Left lobe of liver (tissue), 2 donors: Measurements from ENCODE around the gene LAYN. TPM values are rescaled to one million over a fixed set of nuclear protein-coding genes. Genes with fewer than 3 reads are reported as not detected.

Experiments
- ATAC-seq: fragments of 200-7000 bp; cut with Tn5 transposase; one replicate; pipeline ENCODE4 v1.9.1; 2020; ENCODE audit warnings: mild to moderate bottlenecking, moderate library complexity
- DNase-seq: peaks from one replicate; pipeline ENCODE4 v3.0.0-alpha.2; 2020; ENCODE audit warnings: low spot score
- total RNA-seq: library from RNA; stranded (reverse); gene quantifications from one replicate; pipeline ENCODE4 v1.2.1, GENCODE V29; 2021
- donor health status: DM: no; HTN: no; CAD: no; lungs with moderate emphysema.
- donor health status: DM: no; HTN: yes; CAD: no.

LAYN gene
- total RNA-seq, 1 donor from 2014 or later = 0.73 TPM

GRCh38 chr11:111560800-111561199 is 20.3 kb downstream of the LAYN start:
- ATAC-seq (no peak), DNase-seq (no peak)

GRCh38 chr11:111561306-111561705 is 20.8 kb downstream of the LAYN start:
- no peak for DNase-seq
- ATAC-seq = no peak

GRCh38 chr11:111561791-111562325 is 21.3 kb downstream of the LAYN start:
- no peak for ATAC-seq
- DNase-seq = no peak

- DNase-seq = no peak
- no peak for ATAC-seq
These were observed 22.3 kb downstream of the LAYN start for GRCh38 chr11:111562692-111563389.

- DNase-seq (peak; percentile 74), ATAC-seq (peak; percentile 94)
These were observed 24.7 kb downstream of the LAYN start for GRCh38 chr11:111565114-111565720.

GRCh38 chr11:111566324-111566723 is 25.8 kb downstream of the LAYN start:
- ATAC-seq = no peak
- no peak for DNase-seq

GRCh38 chr11:111569476-111569875 is 29.0 kb downstream of the LAYN start:
- DNase-seq (no peak), ATAC-seq (no peak)

GRCh38 chr11:111570796-111571195 is 30.3 kb downstream of the LAYN start:
- no peak for DNase-seq

GRCh38 chr11:111571829-111572501 is 31.4 kb downstream of the LAYN start:
- ATAC-seq = peak; percentile 8
- DNase-seq = no peak

More at GRCh38 chr11:111570796-111571195, 30.3 kb downstream of the LAYN start:
- ATAC-seq = no peak

- DNase-seq (no peak), ATAC-seq (no peak)
These were observed 32.1 kb downstream of the LAYN start for GRCh38 chr11:111572581-111572980.

GRCh38 chr11:111573821-111574249 is 33.3 kb downstream of the LAYN start:
- DNase-seq (no peak), ATAC-seq (peak; percentile 85)

GRCh38 chr11:111574373-111575225 is 34.1 kb downstream of the LAYN start:
- DNase-seq (no peak), ATAC-seq (peak; percentile 65)

GRCh38 chr11:111575740-111576139 is 35.2 kb downstream of the LAYN start:
- ATAC-seq (no peak), DNase-seq (no peak)

GRCh38 chr11:111577821-111578220 is 37.3 kb downstream of the LAYN start:
- ATAC-seq (no peak), DNase-seq (no peak)

- no peak for DNase-seq
- ATAC-seq = no peak
These were observed 40.8 kb downstream of the LAYN start for GRCh38 chr11:111581341-111581740.

GRCh38 chr11:111582163-111582562 is 41.6 kb downstream of the LAYN start:
- no peak for DNase-seq
- ATAC-seq = peak; percentile 20

- DNase-seq (no peak), ATAC-seq (peak; percentile 65)
These were observed 42.4 kb downstream of the LAYN start for GRCh38 chr11:111582881-111583280.

- ATAC-seq = no peak
- DNase-seq = no peak
These were observed 44.9 kb downstream of the LAYN start for GRCh38 chr11:111585371-111585770.

- no peak for DNase-seq
- peak; percentile 88 for ATAC-seq
These were observed 45.9 kb downstream of the LAYN start for GRCh38 chr11:111586388-111586831.

- no peak for ATAC-seq
- no peak for DNase-seq
These were observed 48.6 kb downstream of the LAYN start for GRCh38 chr11:111589114-111589513.
